ENCODE measurements around the gene SREK1IP1. TPM values are rescaled to one million over a fixed set of nuclear protein-coding genes. Genes with fewer than 3 reads are reported as not detected.

Gene SREK1IP1
- total and polyA plus RNA-seq, 7 donors, result 4.2 to 20.8 (median 13.6) TPM

GRCh38 chr5:64763948-64764503 is 4.5 kb downstream of the SREK1IP1 start:
- intact Hi-C loops (cut with DNase I), result loop anchor here (10.0 kb wide), 1 partner anchor 801 kb away; the partner anchor contains the start of genes CENPK and PPWD1
- Histone ChIP-seq H3K27me3 (no peaks in the 10 kb centered on the region), H3K36me3 (peaks cover 0 to 21% (median 0%) of the 10 kb centered on the region in 4 donors), H3K4me1 (peaks cover 0 to 29% (median 23%) of the 10 kb centered on the region in 4 donors), H3K27ac (no peak overlapping the region), H3K9me3 (no peaks in the 10 kb centered on the region), H3K4me3 (no peak overlapping the region)
- TF ChIP-seq CTCF (IDR thresholded peaks at IDR 0.05) (no peak), EP300 (IDR thresholded peaks at IDR 0.05) (no peak), POLR2AphosphoS5 (IDR thresholded peaks at IDR 0.05) (no peak), POLR2A (IDR thresholded peaks at IDR 0.05) (no peak)
- WGBS, 2 donors, result 22 to 68% methylated on average over 4 of the region's 4 CpGs
- DNase-seq, result no peak

- no peak for DNase-seq
- Histone ChIP-seq H3K27me3 (no peaks in the 10 kb centered on the region), H3K9me3 (no peaks in the 10 kb centered on the region), H3K27ac (no peak overlapping the region), H3K36me3 (peaks cover 0 to 21% (median 0%) of the 10 kb centered on the region in 4 donors), H3K4me3 (no peak overlapping the region), H3K4me1 (peaks cover 0 to 9% (median 3%) of the 10 kb centered on the region in 4 donors)
- TF ChIP-seq POLR2A (IDR thresholded peaks at IDR 0.05) (no peak), EP300 (IDR thresholded peaks at IDR 0.05) (no peak), CTCF (IDR thresholded peaks at IDR 0.05) (no peak), POLR2AphosphoS5 (IDR thresholded peaks at IDR 0.05) (no peak)
- intact Hi-C loops (cut with DNase I), result loop anchor here (10.0 kb wide), 1 partner anchor 805 kb away; the partner anchor contains the start of genes CENPK and PPWD1
- WGBS, 2 donors, result 80 to 81% methylated on average over 4 of the region's 4 CpGs
Measured at GRCh38 chr5:64759960-64760660, 8.4 kb downstream of the SREK1IP1 start.

GRCh38 chr5:64758901-64759300 is 9.6 kb downstream of the SREK1IP1 start:
- Histone ChIP-seq H3K9me3 (no peaks in the 10 kb centered on the region), H3K27ac (no peak overlapping the region), H3K36me3 (peaks cover 0 to 26% (median 0%) of the 10 kb centered on the region in 4 donors), H3K4me1 (peaks cover 0 to 9% (median 3%) of the 10 kb centered on the region in 4 donors), H3K27me3 (no peaks in the 10 kb centered on the region), H3K4me3 (no peak overlapping the region)
- intact Hi-C loops (cut with DNase I), result no loop called here
- TF ChIP-seq CTCF (IDR thresholded peaks at IDR 0.05) (no peak), EP300 (IDR thresholded peaks at IDR 0.05) (no peak)
- 93 to 95% methylated on average over 3 of the region's 3 CpGs for WGBS, 2 donors
- no peak for DNase-seq

GRCh38 chr5:64754066-64754465 is 14.4 kb downstream of the SREK1IP1 start:
- intact Hi-C loops (cut with DNase I), result no loop called here

More at GRCh38 chr5:64754066-64754465, 14.4 kb downstream of the SREK1IP1 start:
- H3K27ac ChIP-seq, result no peak overlapping the region
- no peak for DNase-seq
- H3K4me3 ChIP-seq, result no peak overlapping the region
- TF ChIP-seq CTCF (IDR thresholded peaks at IDR 0.05) (no peak), POLR2A (IDR thresholded peaks at IDR 0.05) (no peak), EP300 (IDR thresholded peaks at IDR 0.05) (no peak), POLR2AphosphoS5 (IDR thresholded peaks at IDR 0.05) (no peak)
- no peaks in the 10 kb centered on the region for H3K9me3 ChIP-seq
- H3K36me3 ChIP-seq, result peaks cover 0 to 15% (median 0%) of the 10 kb centered on the region in 4 donors
- no peaks in the 10 kb centered on the region for H3K27me3 ChIP-seq
- WGBS, 2 donors, result 98 to 99% methylated on average over 2 of the region's 2 CpGs
- no peaks in the 10 kb centered on the region for H3K4me1 ChIP-seq
